ENCODE data around the gene ATP5F1C. TPM values are rescaled to one million over a fixed set of nuclear protein-coding genes. Genes with fewer than 3 reads are reported as not detected.

ATP5F1C gene
- total RNA-seq, 2 donors from 2014 or later: 249 to 323 TPM

- peak; percentile 93 to 95 for DNase-seq (ENCODE audit: low spot score in 2 of 2)
- Mint-ChIP-seq H3K36me3 (peaks cover 8 to 14% of the 10 kb centered on the region in 2 donors), H3K9me3 (no peaks in the 10 kb centered on the region), H3K27ac (peak within 1 kb of the TSS; percentile 91 to 98)
- ATAC-seq: peak; percentile 90
Measured at GRCh38 chr10:7818295-7819120, 30.5 kb downstream of the ATP5F1C start, which contains the start of gene TAF3. Gene TAF3, plus strand, starts transcription at chr10:7818505. Its CDS starts 205 bp downstream, at chr10:7818710.

- DNase-seq (ENCODE audit: low spot score in 2 of 2): peak in 1 of 2 donors; percentile 17
- H3K9me3 Mint-ChIP-seq: no peaks in the 10 kb centered on the region
- peak overlapping the region; percentile 91 to 98 for H3K27ac Mint-ChIP-seq
- peaks cover 8 to 14% of the 10 kb centered on the region in 2 donors for H3K36me3 Mint-ChIP-seq
- ATAC-seq: peak; percentile 33 to 45
Measured at GRCh38 chr10:7819121-7819460, 31.1 kb downstream of the ATP5F1C start.

- Mint-ChIP-seq H3K36me3 (peaks cover 8 to 13% of the 10 kb centered on the region in 2 donors), H3K27ac (no peak overlapping the region), H3K9me3 (no peaks in the 10 kb centered on the region)
- no peak for DNase-seq (ENCODE audit: low spot score in 2 of 2)
- no peak for ATAC-seq
Measured at GRCh38 chr10:7824251-7824650, 36.3 kb downstream of the ATP5F1C start.

DNA sequence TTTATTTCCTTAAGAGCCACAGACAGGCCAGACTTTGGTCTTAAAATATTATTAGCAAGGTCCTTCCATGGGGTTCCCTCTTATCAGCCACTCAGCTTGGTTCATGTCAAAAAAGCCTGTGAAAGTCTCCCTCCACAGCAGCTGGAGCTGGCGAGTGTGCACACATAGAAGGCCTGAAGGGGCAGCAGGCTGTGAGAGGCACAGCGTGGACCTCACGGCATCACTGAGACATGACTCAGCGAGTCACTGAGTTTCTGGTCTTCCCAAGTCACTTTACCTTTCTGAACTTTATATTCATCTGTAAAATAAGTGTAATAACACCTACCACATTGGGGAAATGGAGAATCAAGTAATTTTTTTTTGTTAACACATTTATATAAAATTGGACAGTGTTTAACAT, 39.0 kb downstream of the ATP5F1C start:
- peaks cover 7 to 11% of the 10 kb centered on the region in 2 donors for H3K36me3 Mint-ChIP-seq
- ATAC-seq (no peak), DNase-seq (ENCODE audit: low spot score in 2 of 2) (no peak)
- no peaks in the 10 kb centered on the region for H3K9me3 Mint-ChIP-seq
- H3K27ac Mint-ChIP-seq: no peak overlapping the region

DNA sequence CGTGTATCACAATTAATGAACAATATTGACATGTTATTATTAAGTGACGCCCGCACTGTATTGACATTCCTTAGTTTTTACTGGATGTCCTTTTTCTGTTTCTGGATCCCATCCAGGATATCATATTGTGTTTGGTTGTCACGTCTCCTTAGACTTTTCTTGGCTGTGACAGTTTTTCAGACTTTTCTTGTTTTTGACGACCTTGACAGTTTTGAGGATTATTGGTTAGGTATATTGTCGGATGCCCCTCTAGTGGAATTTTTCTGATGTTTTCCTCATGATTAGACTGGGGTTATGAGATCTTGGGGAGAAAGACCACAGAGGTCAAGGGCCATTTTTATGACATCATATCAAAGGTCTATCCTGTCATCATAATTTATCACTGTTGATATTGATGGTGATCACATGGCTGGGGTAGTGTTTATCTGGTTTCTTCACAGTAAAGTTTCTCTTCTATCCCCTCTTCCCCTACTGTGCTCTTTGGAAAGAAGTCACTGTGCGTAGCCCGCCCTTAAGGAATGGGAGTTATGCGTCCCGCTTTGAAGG, 41.4 kb downstream of the ATP5F1C start:
- ATAC-seq (no peak), DNase-seq (ENCODE audit: low spot score in 2 of 2) (no peak)
- H3K36me3 Mint-ChIP-seq: peaks cover 7 to 10% of the 10 kb centered on the region in 2 donors
- H3K9me3 Mint-ChIP-seq: no peaks in the 10 kb centered on the region
- no peak overlapping the region for H3K27ac Mint-ChIP-seq

GRCh38 chr10:7832060-7832459, 44.1 kb downstream of the ATP5F1C start:
- Mint-ChIP-seq H3K27ac (no peak overlapping the region), H3K9me3 (no peaks in the 10 kb centered on the region), H3K36me3 (peaks cover 11 to 20% of the 10 kb centered on the region in 2 donors)
- ATAC-seq (no peak), DNase-seq (ENCODE audit: low spot score in 2 of 2) (no peak)

GRCh38 chr10:7833210-7833609, 45.2 kb downstream of the ATP5F1C start:
- DNase-seq (ENCODE audit: low spot score in 2 of 2) (no peak), ATAC-seq (no peak)
- Mint-ChIP-seq H3K9me3 (no peaks in the 10 kb centered on the region), H3K27ac (no peak overlapping the region), H3K36me3 (peaks cover 9 to 20% of the 10 kb centered on the region in 2 donors)

DNA sequence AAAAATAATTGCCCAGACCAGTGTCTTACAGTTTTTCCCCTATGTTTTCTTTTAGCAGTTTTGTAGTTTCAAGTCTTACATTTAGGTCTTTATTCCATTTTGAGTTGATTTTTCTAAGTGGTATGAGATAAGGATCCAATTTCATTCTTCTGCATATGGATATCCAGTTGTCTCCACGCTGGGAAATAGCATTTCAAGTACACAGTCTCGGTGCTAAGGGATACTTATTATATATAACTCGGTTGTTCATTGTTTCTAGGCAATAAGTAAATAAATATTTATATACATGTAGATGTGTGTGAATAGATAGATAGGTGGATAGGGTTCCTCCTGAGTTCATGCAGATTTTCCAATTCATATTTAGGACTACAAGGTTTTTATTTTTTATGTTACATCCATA, 46.3 kb downstream of the ATP5F1C start:
- H3K27ac Mint-ChIP-seq: no peak overlapping the region
- no peaks in the 10 kb centered on the region for H3K9me3 Mint-ChIP-seq
- DNase-seq (ENCODE audit: low spot score in 2 of 2): no peak
- ATAC-seq: no peak
- peaks cover 9 to 24% of the 10 kb centered on the region in 2 donors for H3K36me3 Mint-ChIP-seq

DNA sequence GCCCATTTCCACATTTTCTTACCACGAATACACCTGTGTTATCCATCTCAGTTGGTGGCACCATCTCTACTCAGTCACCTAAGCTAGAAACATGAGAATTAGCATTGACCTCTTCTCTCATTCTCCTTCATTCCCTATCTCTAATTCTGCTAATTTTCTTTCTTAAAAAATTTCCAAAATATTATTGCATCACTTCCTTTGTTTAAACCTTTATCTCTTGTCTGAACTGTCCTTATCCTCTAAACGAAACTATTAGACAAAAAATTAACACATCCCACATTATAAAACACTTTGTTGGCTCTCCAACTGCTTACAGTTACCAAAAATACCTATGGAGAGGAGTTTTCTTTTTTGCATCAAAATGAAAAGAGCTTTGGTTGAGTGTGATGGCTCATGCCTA, 48.6 kb downstream of the ATP5F1C start:
- DNase-seq (ENCODE audit: low spot score in 2 of 2) (no peak), ATAC-seq (no peak)
- H3K27ac Mint-ChIP-seq: no peak overlapping the region
- peaks cover 13 to 35% of the 10 kb centered on the region in 2 donors for H3K36me3 Mint-ChIP-seq
- H3K9me3 Mint-ChIP-seq: no peaks in the 10 kb centered on the region

- peaks cover 0 to 6% of the 10 kb centered on the region in 2 donors for H3K36me3 Mint-ChIP-seq
- H3K27ac Mint-ChIP-seq: no peak overlapping the region
- no peak for ATAC-seq
- H3K9me3 Mint-ChIP-seq: no peaks in the 10 kb centered on the region
- no peak for DNase-seq (ENCODE audit: low spot score in 2 of 2)
Measured at GRCh38 chr10:7846591-7846990, 58.6 kb downstream of the ATP5F1C start.

GRCh38 chr10:7853226-7853842, 65.4 kb downstream of the ATP5F1C start:
- Mint-ChIP-seq H3K9me3 (peaks cover 2 to 5% of the 10 kb centered on the region in 2 donors), H3K36me3 (peaks cover 13 to 17% of the 10 kb centered on the region in 2 donors), H3K27ac (no peak overlapping the region)
- no peak for ATAC-seq
- no peak for DNase-seq (ENCODE audit: low spot score in 2 of 2)

DNA sequence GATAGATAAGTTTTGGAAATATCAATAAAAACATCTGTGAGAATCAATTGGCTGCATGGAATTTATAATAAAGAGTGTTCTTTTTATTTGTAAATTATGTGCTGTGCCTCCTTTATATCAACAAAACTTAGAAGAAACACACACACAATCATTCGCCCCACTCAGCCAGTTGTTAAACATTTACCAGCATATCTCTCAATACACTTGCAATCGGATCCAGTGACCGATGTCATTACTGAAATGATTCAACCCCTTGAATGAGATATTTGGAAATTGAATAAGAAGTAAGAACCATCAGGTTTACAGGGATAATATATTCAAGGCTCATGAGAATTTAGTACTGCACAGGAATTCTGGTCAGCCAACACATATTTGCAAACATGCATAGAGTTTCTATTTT, 65.9 kb downstream of the ATP5F1C start:
- peaks cover 5 to 6% of the 10 kb centered on the region in 2 donors for H3K9me3 Mint-ChIP-seq
- no peak for DNase-seq (ENCODE audit: low spot score in 2 of 2)
- peaks cover 17 to 22% of the 10 kb centered on the region in 2 donors for H3K36me3 Mint-ChIP-seq
- H3K27ac Mint-ChIP-seq: no peak overlapping the region
- no peak for ATAC-seq

DNA sequence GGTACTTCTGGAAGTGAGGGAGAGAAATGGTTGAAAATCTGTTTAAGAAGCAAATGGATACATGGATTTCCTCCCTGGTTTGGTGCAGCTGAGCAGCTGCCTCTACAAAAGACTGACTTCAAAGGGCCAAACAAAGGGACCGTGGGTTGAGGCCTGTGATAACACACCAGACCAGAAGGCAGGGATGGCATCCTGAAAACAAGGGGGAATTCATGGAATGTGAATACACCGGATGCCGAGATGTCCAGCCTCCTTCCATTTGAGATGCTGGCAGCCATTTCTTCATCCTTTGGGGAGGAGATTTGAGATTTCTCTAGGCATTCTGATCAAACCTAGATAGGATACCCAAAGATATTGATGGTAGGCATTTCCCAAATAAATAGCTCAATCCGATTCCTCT, 67.2 kb downstream of the ATP5F1C start:
- H3K9me3 Mint-ChIP-seq: peaks cover 5 to 11% of the 10 kb centered on the region in 2 donors
- DNase-seq (ENCODE audit: low spot score in 2 of 2) (no peak), ATAC-seq (no peak)

GRCh38 chr10:7856678-7857077, 68.7 kb downstream of the ATP5F1C start:
- Mint-ChIP-seq H3K9me3 (peaks cover 6 to 14% of the 10 kb centered on the region in 2 donors), H3K36me3 (peaks cover 28 to 35% of the 10 kb centered on the region in 2 donors), H3K27ac (no peak overlapping the region)
- no peak for ATAC-seq
- no peak for DNase-seq (ENCODE audit: low spot score in 2 of 2)

More for the DNA sequence above, 67.2 kb downstream of the ATP5F1C start:
- peak overlapping the region in 1 of 2 donors; percentile 13 for H3K27ac Mint-ChIP-seq
- H3K36me3 Mint-ChIP-seq: peaks cover 23 to 30% of the 10 kb centered on the region in 2 donors

DNA sequence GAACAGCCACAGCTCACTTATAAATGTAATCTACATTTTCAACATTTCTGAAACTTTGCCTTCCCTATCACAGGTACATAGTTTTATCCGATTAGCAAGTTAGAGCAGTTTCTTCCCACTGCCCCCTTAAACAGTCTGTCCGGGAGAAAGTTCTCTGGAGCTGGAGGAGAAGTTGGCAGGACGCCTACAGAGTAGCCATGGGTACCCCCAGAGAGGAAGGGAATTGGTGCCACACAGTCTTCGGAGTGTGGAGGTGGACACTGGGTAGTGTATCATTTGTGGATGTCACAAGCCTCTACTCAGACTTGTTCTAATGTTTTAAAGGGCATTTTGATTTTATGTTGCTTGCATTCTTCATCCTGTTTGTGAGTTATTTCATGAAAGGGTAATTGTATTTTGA, 69.3 kb downstream of the ATP5F1C start:
- no peak for DNase-seq (ENCODE audit: low spot score in 2 of 2)
- H3K9me3 Mint-ChIP-seq: peaks cover 8 to 18% of the 10 kb centered on the region in 2 donors

More for the DNA sequence above, 69.3 kb downstream of the ATP5F1C start:
- peaks cover 28 to 37% of the 10 kb centered on the region in 2 donors for H3K36me3 Mint-ChIP-seq
- H3K27ac Mint-ChIP-seq: no peak overlapping the region
- no peak for ATAC-seq
